Activated naive CD8-positive, alpha-beta T cell treated with anti-CD3 and anti-CD28 coated beads for 36 hours (primary cell): ENCODE results near the gene NAV2. TPM values are rescaled to one million over a fixed set of nuclear protein-coding genes. Genes with fewer than 3 reads are reported as not detected.
"Not testable (repeated sequence)": the region's sequence is repeated elsewhere in the genome, so short reads cannot be mapped to it uniquely, and the experiment has no call there.

Experiments used
- DNase-seq: peaks from one replicate; pipeline ENCODE4 v3.0.0; 2021
- H3K27ac Mint-ChIP-seq: one replicate; pipeline ENCODE4 v1.8.0; 2022; ENCODE audit warnings: mild to moderate bottlenecking, moderate library complexity, mixed read lengths
- H3K27me3 Mint-ChIP-seq: one replicate; pipeline ENCODE4 v1.8.0; 2022; ENCODE audit warnings: mild to moderate bottlenecking, mixed read lengths
- H3K36me3 Mint-ChIP-seq: one replicate; pipeline ENCODE4 v1.8.0; 2021; ENCODE audit warnings: mild to moderate bottlenecking, mixed read lengths
- H3K4me1 Mint-ChIP-seq: one replicate; pipeline ENCODE4 v1.8.0; 2021; ENCODE audit warnings: mixed read lengths
- H3K4me3 Mint-ChIP-seq: one replicate; pipeline ENCODE4 v1.8.0; 2022; ENCODE audit warnings: mild to moderate bottlenecking, moderate library complexity, mixed read lengths
- H3K9me3 Mint-ChIP-seq: one replicate; pipeline ENCODE4 v1.8.0; 2022; ENCODE audit warnings: mixed read lengths
- total RNA-seq, 2 experiments: library from RNA; stranded (reverse); gene quantifications; one replicate each; pipeline ENCODE4 v1.2.3, GENCODE V29; 2021

NAV2 gene
- total RNA-seq, 2 experiments from 2014 or later = 0.14 to 0.20 TPM

GRCh38 chr11:20000022-20000350 lies 287.3 kb downstream of the NAV2 start:
- Mint-ChIP-seq H3K36me3 (no peaks in the 10 kb centered on the region), H3K4me1 (no peaks in the 10 kb centered on the region), H3K9me3 (no peaks in the 10 kb centered on the region), H3K27ac (no peak overlapping the region), H3K27me3 (peaks cover 5% of the 10 kb centered on the region), H3K4me3 (no peak overlapping the region)
- DNase-seq = no peak

- H3K4me3 Mint-ChIP-seq = no peak overlapping the region
- no peaks in the 10 kb centered on the region for H3K9me3 Mint-ChIP-seq
- no peak overlapping the region for H3K27ac Mint-ChIP-seq
- DNase-seq = no peak
- no peaks in the 10 kb centered on the region for H3K4me1 Mint-ChIP-seq
- H3K36me3 Mint-ChIP-seq = no peaks in the 10 kb centered on the region
- peaks cover 5% of the 10 kb centered on the region for H3K27me3 Mint-ChIP-seq
Measured at GRCh38 chr11:20000351-20001134, 287.9 kb downstream of the NAV2 start.

- Mint-ChIP-seq H3K36me3 (no peaks in the 10 kb centered on the region), H3K4me3 (no peak overlapping the region), H3K4me1 (no peaks in the 10 kb centered on the region), H3K27ac (no peak overlapping the region), H3K27me3 (peaks cover 10% of the 10 kb centered on the region), H3K9me3 (no peaks in the 10 kb centered on the region)
- no peak for DNase-seq
Measured at GRCh38 chr11:20002312-20003216, 289.9 kb downstream of the NAV2 start.

GRCh38 chr11:20003351-20003750 lies 290.7 kb downstream of the NAV2 start:
- H3K27ac Mint-ChIP-seq = no peak overlapping the region
- no peaks in the 10 kb centered on the region for H3K4me1 Mint-ChIP-seq
- H3K27me3 Mint-ChIP-seq = peaks cover 10% of the 10 kb centered on the region
- no peaks in the 10 kb centered on the region for H3K9me3 Mint-ChIP-seq
- DNase-seq = no peak
- no peaks in the 10 kb centered on the region for H3K36me3 Mint-ChIP-seq
- H3K4me3 Mint-ChIP-seq = no peak overlapping the region

- no peak overlapping the region for H3K27ac Mint-ChIP-seq
- peaks cover 9% of the 10 kb centered on the region for H3K27me3 Mint-ChIP-seq
- H3K4me1 Mint-ChIP-seq = no peaks in the 10 kb centered on the region
- DNase-seq = no peak
- H3K36me3 Mint-ChIP-seq = no peaks in the 10 kb centered on the region
- no peaks in the 10 kb centered on the region for H3K9me3 Mint-ChIP-seq
- H3K4me3 Mint-ChIP-seq = no peak overlapping the region
Measured at GRCh38 chr11:20004866-20005265, 292.2 kb downstream of the NAV2 start.

- no peak overlapping the region for H3K27ac Mint-ChIP-seq
- H3K36me3 Mint-ChIP-seq = no peaks in the 10 kb centered on the region
- peaks cover 9% of the 10 kb centered on the region for H3K27me3 Mint-ChIP-seq
- H3K4me1 Mint-ChIP-seq = no peaks in the 10 kb centered on the region
- no peak overlapping the region for H3K4me3 Mint-ChIP-seq
- H3K9me3 Mint-ChIP-seq = no peaks in the 10 kb centered on the region
- no peak for DNase-seq
Measured at GRCh38 chr11:20005747-20006146, 293.1 kb downstream of the NAV2 start.

GRCh38 chr11:20006618-20007017 lies 294.0 kb downstream of the NAV2 start:
- H3K9me3 Mint-ChIP-seq, H3K27ac Mint-ChIP-seq, H3K27me3 Mint-ChIP-seq, DNase-seq, H3K36me3 Mint-ChIP-seq, H3K4me1 Mint-ChIP-seq, H3K4me3 Mint-ChIP-seq: not testable (repeated sequence)

GRCh38 chr11:20007386-20007785 lies 294.7 kb downstream of the NAV2 start:
- Mint-ChIP-seq H3K27ac (no peak overlapping the region), H3K36me3 (no peaks in the 10 kb centered on the region), H3K9me3 (no peaks in the 10 kb centered on the region), H3K4me3 (no peak overlapping the region), H3K27me3 (peaks cover 10% of the 10 kb centered on the region), H3K4me1 (no peaks in the 10 kb centered on the region)
- DNase-seq = no peak

- H3K9me3 Mint-ChIP-seq = no peaks in the 10 kb centered on the region
Measured at GRCh38 chr11:20008190-20008870, 295.7 kb downstream of the NAV2 start.

GRCh38 chr11:20008871-20009644 lies 296.4 kb downstream of the NAV2 start:
- DNase-seq = no peak
- H3K9me3 Mint-ChIP-seq = no peaks in the 10 kb centered on the region
- H3K27me3 Mint-ChIP-seq = peaks cover 25% of the 10 kb centered on the region
- H3K36me3 Mint-ChIP-seq = no peaks in the 10 kb centered on the region
- no peak overlapping the region for H3K27ac Mint-ChIP-seq
- no peaks in the 10 kb centered on the region for H3K4me1 Mint-ChIP-seq
- no peak overlapping the region for H3K4me3 Mint-ChIP-seq

More at GRCh38 chr11:20008190-20008870, 295.7 kb downstream of the NAV2 start:
- DNase-seq = no peak
- Mint-ChIP-seq H3K4me1 (no peaks in the 10 kb centered on the region), H3K4me3 (no peak overlapping the region), H3K27me3 (peaks cover 18% of the 10 kb centered on the region), H3K36me3 (no peaks in the 10 kb centered on the region), H3K27ac (no peak overlapping the region)

GRCh38 chr11:20010156-20010850 lies 297.7 kb downstream of the NAV2 start:
- Mint-ChIP-seq H3K4me1 (no peaks in the 10 kb centered on the region), H3K27me3 (peaks cover 31% of the 10 kb centered on the region), H3K9me3 (no peaks in the 10 kb centered on the region), H3K36me3 (no peaks in the 10 kb centered on the region), H3K4me3 (no peak overlapping the region), H3K27ac (no peak overlapping the region)
- no peak for DNase-seq

- H3K27ac Mint-ChIP-seq = no peak overlapping the region
Measured at GRCh38 chr11:20010851-20011225, 298.2 kb downstream of the NAV2 start.

GRCh38 chr11:20011307-20011951 lies 298.8 kb downstream of the NAV2 start:
- H3K27me3 Mint-ChIP-seq = peaks cover 29% of the 10 kb centered on the region

More at GRCh38 chr11:20010851-20011225, 298.2 kb downstream of the NAV2 start:
- DNase-seq = no peak
- no peaks in the 10 kb centered on the region for H3K9me3 Mint-ChIP-seq
- H3K36me3 Mint-ChIP-seq = no peaks in the 10 kb centered on the region
- H3K4me1 Mint-ChIP-seq = no peaks in the 10 kb centered on the region
- no peak overlapping the region for H3K4me3 Mint-ChIP-seq
- H3K27me3 Mint-ChIP-seq = peaks cover 31% of the 10 kb centered on the region

More at GRCh38 chr11:20011307-20011951, 298.8 kb downstream of the NAV2 start:
- Mint-ChIP-seq H3K4me1 (no peaks in the 10 kb centered on the region), H3K9me3 (no peaks in the 10 kb centered on the region), H3K27ac (no peak overlapping the region), H3K36me3 (no peaks in the 10 kb centered on the region), H3K4me3 (no peak overlapping the region)
- no peak for DNase-seq
